ENCODE data around the gene CCNL1.

The CCNL1 gene

GRCh38 chr3:157154563-157155330, 5.2 kb downstream of the CCNL1 start:
- DNase-seq (ENCODE audit: extremely low spot score), result no peak
- ChIA-PET POLR2A (interaction anchor here (1.4 kb wide), 1 partner anchor 20 kb away, joined by 6 read pairs; no protein-coding TSS in a partner anchor), CTCF (interaction anchor here (2.6 kb wide), 1 partner anchor 17 kb away, joined by 14 read pairs; no protein-coding TSS in a partner anchor)
- no peak for TF ChIP-seq CTCF (IDR thresholded peaks at IDR 0.05; ENCODE audit: control extremely low read depth, extremely low read depth, low read depth, missing control alignments)

- TF ChIP-seq CTCF (IDR thresholded peaks at IDR 0.05; ENCODE audit: control extremely low read depth, extremely low read depth, low read depth, missing control alignments), result no peak
- CTCF ChIA-PET, result interaction anchor here (1.0 kb wide), 1 partner anchor 15 kb away, joined by 5 read pairs; no protein-coding TSS in a partner anchor
- POLR2A ChIA-PET, result no interaction called here
- DNase-seq (ENCODE audit: extremely low spot score), result no peak
Observed at GRCh38 chr3:157152930-157153329, 7.0 kb downstream of the CCNL1 start.

GRCh38 chr3:157152438-157152837, 7.5 kb downstream of the CCNL1 start:
- ChIA-PET CTCF (interaction anchor here (1.0 kb wide), 1 partner anchor 15 kb away, joined by 5 read pairs; no protein-coding TSS in a partner anchor), POLR2A (no interaction called here)
- no peak for DNase-seq (ENCODE audit: extremely low spot score)
- TF ChIP-seq CTCF (IDR thresholded peaks at IDR 0.05; ENCODE audit: control extremely low read depth, extremely low read depth, low read depth, missing control alignments), result no peak

- POLR2A ChIA-PET, result interaction anchor here (1.9 kb wide), 1 partner anchor 9 kb away, joined by 9 read pairs; the partner anchor contains the start of gene CCNL1
- CTCF ChIA-PET, result interaction anchor here (6.5 kb wide), 1 partner anchor 15 kb away, joined by 56 read pairs; no protein-coding TSS in a partner anchor
Observed at GRCh38 chr3:157151627-157152026, 8.3 kb downstream of the CCNL1 start.

GRCh38 chr3:157151151-157151550, 8.8 kb downstream of the CCNL1 start:
- CTCF ChIA-PET, result interaction anchor here (0.8 to 6.5 kb wide), 5 partner anchors 9 to 70 kb away, joined by 3 to 56 read pairs (median 3); partner anchors contain the start of gene CCNL1
- TF ChIP-seq CTCF (IDR thresholded peaks at IDR 0.05; ENCODE audit: control extremely low read depth, extremely low read depth, low read depth, missing control alignments), result no peak

More at GRCh38 chr3:157151627-157152026, 8.3 kb downstream of the CCNL1 start:
- TF ChIP-seq CTCF (IDR thresholded peaks at IDR 0.05; ENCODE audit: control extremely low read depth, extremely low read depth, low read depth, missing control alignments), result no peak
- no peak for DNase-seq (ENCODE audit: extremely low spot score)

GRCh38 chr3:157149136-157149696, 10.7 kb downstream of the CCNL1 start:
- no peak for DNase-seq (ENCODE audit: extremely low spot score)
- ChIA-PET POLR2A (interaction anchor here (0.6 to 2.6 kb wide), 3 partner anchors 11 to 60 kb away, joined by 4 to 11 read pairs (median 7); partner anchors contain the start of gene CCNL1), CTCF (interaction anchor here (0.9 to 6.5 kb wide), 3 partner anchors 12 to 67 kb away, joined by 3 to 56 read pairs (median 4); no protein-coding TSS in a partner anchor)
- no peak for TF ChIP-seq CTCF (IDR thresholded peaks at IDR 0.05; ENCODE audit: control extremely low read depth, extremely low read depth, low read depth, missing control alignments)

More at GRCh38 chr3:157151151-157151550, 8.8 kb downstream of the CCNL1 start:
- DNase-seq (ENCODE audit: extremely low spot score), result no peak
- POLR2A ChIA-PET, result interaction anchor here (1.9 kb wide), 1 partner anchor 9 kb away, joined by 9 read pairs; the partner anchor contains the start of gene CCNL1

Measured in GM10248 (cell line).